Endothelial cell of umbilical vein (primary cell): ENCODE measurements around the gene ANKRD44.

Experiments used
- CTCF ChIP-seq, 2 donors: IDR thresholded peaks; 1 replicate in 1 of 2; 2 replicates in 1 of 2; pipeline ENCODE4 v1.5.1; 2011; ENCODE audit warnings: low read length in 2 of 2, mild to moderate bottlenecking in 2 of 2, moderate library complexity in 2 of 2, control low read depth in 1 of 2, inconsistent platforms in 1 of 2, low read depth in 1 of 2; ENCODE audit not compliant: insufficient read depth in 1 of 2; ENCODE audit errors: extremely low read depth in 1 of 2
- EZH2 ChIP-seq: IDR thresholded peaks from 2 replicates; pipeline ENCODE4 v1.6.1; 2012; ENCODE audit warnings: borderline replicate concordance, low read depth, mild to moderate bottlenecking, moderate library complexity, low read length, inconsistent platforms; ENCODE audit not compliant: severe bottlenecking
- FOS ChIP-seq: IDR thresholded peaks from 2 replicates; pipeline ENCODE4 v1.6.1; 2011; ENCODE audit warnings: mild to moderate bottlenecking, low read length, moderate library complexity, borderline replicate concordance; ENCODE audit not compliant: insufficient read depth
- GATA2 ChIP-seq: IDR thresholded peaks from 2 replicates; pipeline ENCODE4 v1.7.0; 2011; ENCODE audit warnings: low read depth, mild to moderate bottlenecking, moderate library complexity, mixed read lengths, low read length; ENCODE audit not compliant: insufficient read length, insufficient read depth
- JUN ChIP-seq: IDR thresholded peaks from 2 replicates; pipeline ENCODE4 v1.6.1; 2011; ENCODE audit warnings: borderline replicate concordance, low read depth; ENCODE audit not compliant: insufficient read length, insufficient read depth
- MAX ChIP-seq: IDR thresholded peaks from 2 replicates; pipeline ENCODE4 v1.6.1; 2011; ENCODE audit not compliant: insufficient read depth, insufficient read length
- POLR2A ChIP-seq: IDR thresholded peaks from 2 replicates; pipeline ENCODE4 v1.6.1; 2012; ENCODE audit warnings: low read depth, mild to moderate bottlenecking, control low read depth, low read length
- POLR2AphosphoS5 ChIP-seq: IDR thresholded peaks from 2 replicates; pipeline ENCODE4 v1.6.1; 2012; ENCODE audit warnings: low read depth, mild to moderate bottlenecking, control low read depth, low read length, moderate library complexity; ENCODE audit not compliant: insufficient read depth

- no peak for TF ChIP-seq EZH2
- no peak for TF ChIP-seq GATA2
- TF ChIP-seq CTCF (IDR thresholded peaks at IDR 0.05; ENCODE audit: extremely low read depth in 1 of 2, insufficient read depth in 1 of 2, low read depth in 1 of 2, low read length in 2 of 2): no peak
- no peak for TF ChIP-seq POLR2A
- TF ChIP-seq POLR2AphosphoS5: no peak
- TF ChIP-seq MAX: no peak
- TF ChIP-seq FOS: no peak
- no peak for TF ChIP-seq JUN
These were observed 6.0 kb downstream of the ANKRD44 start for GRCh38 chr2:197304556-197305011.
